ENCODE data around the gene RFX2.

DNA sequence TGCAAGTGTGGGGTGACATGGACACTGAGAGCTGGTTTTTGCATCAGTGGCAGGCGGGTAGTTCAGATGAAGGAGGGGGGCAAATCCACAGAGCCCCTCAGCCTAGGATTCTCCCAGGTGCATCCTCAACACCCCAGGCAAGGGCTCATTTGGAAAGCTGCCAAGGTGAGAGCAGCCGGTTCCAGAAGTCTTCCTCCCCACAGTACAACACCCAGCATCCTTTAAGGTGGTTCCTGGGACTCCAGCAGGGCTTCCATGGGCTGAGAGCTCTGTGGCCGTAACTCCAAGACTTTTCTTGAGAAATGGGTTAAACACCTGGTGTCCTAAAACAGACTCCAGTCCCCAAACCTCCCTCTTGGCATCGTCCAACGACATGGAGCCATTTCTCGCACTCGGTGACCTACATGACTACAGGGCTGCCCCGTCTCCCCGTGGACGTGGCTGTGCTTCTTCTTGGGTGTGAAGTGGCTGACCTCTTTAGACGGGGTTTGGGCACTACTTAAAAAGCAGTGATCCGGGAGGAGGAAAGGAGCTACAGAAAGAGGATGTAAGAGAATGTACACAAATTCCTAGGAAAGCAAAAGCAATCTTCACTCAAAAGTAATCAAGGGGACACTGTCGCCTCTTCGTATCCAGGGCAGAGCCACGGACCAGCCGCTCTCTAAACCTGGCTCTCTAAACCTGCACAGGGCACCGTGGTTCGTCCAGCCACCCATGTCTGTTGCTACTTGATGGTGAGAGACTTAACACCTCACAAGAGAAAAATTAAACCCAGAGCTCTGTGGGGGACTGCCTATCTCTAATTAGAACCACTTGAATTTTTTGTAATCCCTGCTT lies 157.9 kb downstream of the RFX2 start:
- TF ChIP-seq, protein P1, sequence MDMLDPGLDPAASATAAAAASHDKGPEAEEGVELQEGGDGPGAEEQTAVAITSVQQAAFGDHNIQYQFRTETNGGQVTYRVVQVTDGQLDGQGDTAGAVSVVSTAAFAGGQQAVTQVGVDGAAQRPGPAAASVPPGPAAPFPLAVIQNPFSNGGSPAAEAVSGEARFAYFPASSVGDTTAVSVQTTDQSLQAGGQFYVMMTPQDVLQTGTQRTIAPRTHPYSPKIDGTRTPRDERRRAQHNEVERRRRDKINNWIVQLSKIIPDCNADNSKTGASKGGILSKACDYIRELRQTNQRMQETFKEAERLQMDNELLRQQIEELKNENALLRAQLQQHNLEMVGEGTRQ (CRISPR knock-in tag; IDR thresholded peaks at IDR 0.05), result no peak
- TF ChIP-seq NR1H2 (CRISPR knock-in tag; IDR thresholded peaks at IDR 0.05) (no peak), NFATC3 (IDR thresholded peaks at IDR 0.05) (no peak), SRSF1 (IDR thresholded peaks at IDR 0.05; ENCODE audit: low read depth, low read length) (no peak), ELF4 (CRISPR knock-in tag; IDR thresholded peaks at IDR 0.05) (no peak), JUNB (CRISPR knock-in tag; conservative IDR thresholded peaks at IDR 0.05) (no peak), YY1 (IDR thresholded peaks at IDR 0.05; ENCODE audit: borderline replicate concordance in 1 of 3, control insufficient read depth in 1 of 3, extremely low read depth in 1 of 3, insufficient read depth in 3 of 3, insufficient read length in 1 of 3, insufficient replicate concordance in 2 of 3, low read depth in 1 of 3, low read length in 2 of 3) (no peak), SAP30 (IDR thresholded peaks at IDR 0.05; ENCODE audit: borderline replicate concordance, insufficient read depth, low read depth, low read length, poor library complexity, severe bottlenecking) (no peak)
